Stimulated activated CD4-positive, alpha-beta T cell treated with anti-CD3 and anti-CD28 coated beads, TNF-alpha, amount 100 ng/mL, for 1 hour (primary cell): Measurements from ENCODE around the gene PXYLP1.

Experiments
- DNase-seq, 3 donors: peaks; one replicate each; pipeline ENCODE4 v3.0.0-alpha.2; 2020; ENCODE audit warnings: low read depth in 3 of 3, low spot score in 1 of 3

PXYLP1 gene

GRCh38 chr3:141320399-141321108 is 88.9 kb downstream of the PXYLP1 start:
- DNase-seq: no peak

GRCh38 chr3:141321109-141321497 is 89.5 kb downstream of the PXYLP1 start:
- no peak for DNase-seq

- DNase-seq: no peak
These were observed 92.5 kb downstream of the PXYLP1 start for GRCh38 chr3:141323936-141324704.

- no peak for DNase-seq
These were observed 94.5 kb downstream of the PXYLP1 start for GRCh38 chr3:141326123-141326522.

GRCh38 chr3:141326626-141327025 is 95.0 kb downstream of the PXYLP1 start:
- no peak for DNase-seq

GRCh38 chr3:141328286-141329166 is 96.9 kb downstream of the PXYLP1 start:
- no peak for DNase-seq

GRCh38 chr3:141330235-141330634 is 98.6 kb downstream of the PXYLP1 start:
- DNase-seq: no peak

GRCh38 chr3:141330718-141331376 is 99.2 kb downstream of the PXYLP1 start:
- DNase-seq: no peak

GRCh38 chr3:141331377-141332318 is 100.0 kb downstream of the PXYLP1 start:
- DNase-seq: no peak

- no peak for DNase-seq
These were observed 100.8 kb downstream of the PXYLP1 start for GRCh38 chr3:141332416-141332815.

- no peak for DNase-seq
These were observed 102.4 kb downstream of the PXYLP1 start for GRCh38 chr3:141333836-141334626.

- no peak for DNase-seq
These were observed 103.1 kb downstream of the PXYLP1 start for GRCh38 chr3:141334627-141335250.

GRCh38 chr3:141335531-141336061 is 104.0 kb downstream of the PXYLP1 start:
- DNase-seq: no peak

GRCh38 chr3:141336672-141337522 is 105.3 kb downstream of the PXYLP1 start:
- no peak for DNase-seq

- no peak for DNase-seq
These were observed 105.9 kb downstream of the PXYLP1 start for GRCh38 chr3:141337523-141337854.

GRCh38 chr3:141337991-141338390 is 106.4 kb downstream of the PXYLP1 start:
- DNase-seq: no peak

GRCh38 chr3:141338881-141339280 is 107.3 kb downstream of the PXYLP1 start:
- DNase-seq: no peak

GRCh38 chr3:141341536-141341935 is 109.9 kb downstream of the PXYLP1 start:
- no peak for DNase-seq
